ENCODE measurements around the gene TGM3. TPM values are rescaled to one million over a fixed set of nuclear protein-coding genes. Genes with fewer than 3 reads are reported as not detected.

TGM3 gene
- total RNA-seq, 4 donors from 2014 or later = 0.21 TPM; not detected in 3

DNA sequence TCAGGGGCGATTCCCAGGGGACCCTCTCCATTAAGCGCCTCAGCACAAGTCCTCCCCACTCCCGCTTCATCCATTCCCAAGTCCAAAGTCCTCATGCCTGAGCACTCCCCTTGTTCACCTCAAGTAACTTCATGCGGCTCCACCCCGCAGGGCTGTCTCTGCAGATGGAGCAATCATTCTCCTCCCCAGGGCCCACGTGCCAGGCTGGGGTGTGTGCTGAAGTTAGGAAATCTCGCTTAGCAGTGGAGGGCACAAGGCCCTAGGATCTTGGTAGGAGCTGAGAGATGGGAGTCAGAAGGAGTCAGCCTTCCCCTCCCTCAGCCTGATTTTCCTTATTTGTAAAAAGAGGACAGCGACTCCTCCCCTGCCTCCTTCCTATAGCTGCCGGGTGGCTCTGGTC is 3.5 kb downstream of the TGM3 start:
- DNase-seq = no peak
- Histone ChIP-seq H3K27me3 (no peaks in the 10 kb centered on the region), H3K9me3 (no peaks in the 10 kb centered on the region), H3K4me3 (no peak overlapping the region), H3K36me3 (no peaks in the 10 kb centered on the region), H3K27ac (no peak overlapping the region), H3K4me1 (no peaks in the 10 kb centered on the region)
- no peak for TF ChIP-seq POLR2A (IDR thresholded peaks at IDR 0.05)
- TF ChIP-seq, protein P1, sequence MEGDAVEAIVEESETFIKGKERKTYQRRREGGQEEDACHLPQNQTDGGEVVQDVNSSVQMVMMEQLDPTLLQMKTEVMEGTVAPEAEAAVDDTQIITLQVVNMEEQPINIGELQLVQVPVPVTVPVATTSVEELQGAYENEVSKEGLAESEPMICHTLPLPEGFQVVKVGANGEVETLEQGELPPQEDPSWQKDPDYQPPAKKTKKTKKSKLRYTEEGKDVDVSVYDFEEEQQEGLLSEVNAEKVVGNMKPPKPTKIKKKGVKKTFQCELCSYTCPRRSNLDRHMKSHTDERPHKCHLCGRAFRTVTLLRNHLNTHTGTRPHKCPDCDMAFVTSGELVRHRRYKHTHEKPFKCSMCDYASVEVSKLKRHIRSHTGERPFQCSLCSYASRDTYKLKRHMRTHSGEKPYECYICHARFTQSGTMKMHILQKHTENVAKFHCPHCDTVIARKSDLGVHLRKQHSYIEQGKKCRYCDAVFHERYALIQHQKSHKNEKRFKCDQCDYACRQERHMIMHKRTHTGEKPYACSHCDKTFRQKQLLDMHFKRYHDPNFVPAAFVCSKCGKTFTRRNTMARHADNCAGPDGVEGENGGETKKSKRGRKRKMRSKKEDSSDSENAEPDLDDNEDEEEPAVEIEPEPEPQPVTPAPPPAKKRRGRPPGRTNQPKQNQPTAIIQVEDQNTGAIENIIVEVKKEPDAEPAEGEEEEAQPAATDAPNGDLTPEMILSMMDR (IDR thresholded peaks at IDR 0.05) = no peak
- intact Hi-C loops (cut with DNase I; ENCODE audit: low total_unique reads) = no loop called here

DNA sequence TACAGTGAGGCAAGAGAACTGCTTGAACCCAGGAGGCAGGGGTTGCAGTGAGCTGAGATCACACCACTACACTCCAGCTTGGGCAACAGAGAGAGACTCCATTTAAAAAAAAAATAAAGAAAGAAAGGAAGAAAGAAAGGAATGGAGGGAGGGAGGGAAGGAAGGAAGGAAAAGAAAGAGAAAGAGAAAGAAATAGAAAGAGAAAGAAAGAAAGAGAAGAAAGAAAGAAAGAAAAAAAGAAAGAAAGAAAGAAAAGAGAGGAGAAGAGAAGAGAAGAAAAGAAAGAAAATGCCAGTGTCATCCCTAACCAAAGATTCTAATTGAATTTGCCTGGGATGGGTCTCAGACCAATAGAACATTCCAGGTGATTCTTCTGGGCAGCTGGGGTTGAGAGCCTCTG is 4.2 kb downstream of the TGM3 start:
- DNase-seq = no peak
- TF ChIP-seq, protein P1 (IDR thresholded peaks at IDR 0.05) = no peak
- no peak for TF ChIP-seq POLR2A (IDR thresholded peaks at IDR 0.05)
- Histone ChIP-seq H3K27me3 (no peaks in the 10 kb centered on the region), H3K4me1 (no peaks in the 10 kb centered on the region), H3K27ac (no peak overlapping the region), H3K9me3 (no peaks in the 10 kb centered on the region), H3K36me3 (no peaks in the 10 kb centered on the region), H3K4me3 (no peak overlapping the region)
- intact Hi-C loops (cut with DNase I; ENCODE audit: low total_unique reads) = no loop called here

GRCh38 chr20:2300420-2300819 is 4.6 kb downstream of the TGM3 start:
- Histone ChIP-seq H3K36me3 (no peaks in the 10 kb centered on the region), H3K27me3 (no peaks in the 10 kb centered on the region), H3K9me3 (no peaks in the 10 kb centered on the region), H3K4me3 (no peak overlapping the region), H3K4me1 (no peaks in the 10 kb centered on the region), H3K27ac (no peak overlapping the region)
- intact Hi-C loops (cut with DNase I; ENCODE audit: low total_unique reads) = no loop called here
- no peak for TF ChIP-seq POLR2A (IDR thresholded peaks at IDR 0.05)
- TF ChIP-seq, protein P1 (IDR thresholded peaks at IDR 0.05) = no peak
- DNase-seq = no peak

DNA sequence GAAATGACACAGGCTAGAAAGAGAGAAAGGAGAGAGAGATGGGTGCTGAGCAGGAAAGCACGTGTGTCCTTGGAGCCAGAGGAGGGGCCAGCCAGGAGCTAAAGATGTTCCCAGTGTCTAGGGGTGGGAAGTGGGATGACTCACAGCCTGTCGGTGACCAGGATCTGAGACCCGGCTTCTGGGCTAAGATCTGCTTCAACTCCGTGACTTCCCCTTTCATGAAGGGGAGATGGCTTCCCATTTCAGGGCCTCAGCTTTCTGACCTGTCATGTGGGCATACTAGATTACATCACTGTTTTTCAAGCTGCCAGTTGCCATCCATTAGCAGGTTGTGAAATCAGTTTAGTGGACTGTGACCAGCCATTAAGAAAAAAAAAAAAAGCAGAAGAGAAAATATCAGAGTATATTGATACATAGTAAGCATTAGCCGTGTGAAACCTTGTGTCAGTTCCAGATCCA is 5.4 kb downstream of the TGM3 start:
- Histone ChIP-seq H3K36me3 (no peaks in the 10 kb centered on the region), H3K27me3 (no peaks in the 10 kb centered on the region), H3K4me3 (no peak overlapping the region), H3K27ac (no peak overlapping the region), H3K9me3 (no peaks in the 10 kb centered on the region), H3K4me1 (no peaks in the 10 kb centered on the region)
- TF ChIP-seq, protein P1 (IDR thresholded peaks at IDR 0.05) = no peak
- no peak for TF ChIP-seq POLR2A (IDR thresholded peaks at IDR 0.05)
- peak in 1 of 2 donors; percentile 17 for DNase-seq
- intact Hi-C loops (cut with DNase I; ENCODE audit: low total_unique reads) = no loop called here

GRCh38 chr20:2302384-2303060 is 6.7 kb downstream of the TGM3 start:
- Histone ChIP-seq H3K27ac (no peak overlapping the region), H3K36me3 (no peaks in the 10 kb centered on the region), H3K27me3 (no peaks in the 10 kb centered on the region), H3K4me1 (no peaks in the 10 kb centered on the region), H3K4me3 (no peak overlapping the region), H3K9me3 (no peaks in the 10 kb centered on the region)
- intact Hi-C loops (cut with DNase I; ENCODE audit: low total_unique reads) = no loop called here
- no peak for DNase-seq
- TF ChIP-seq, protein P1 (IDR thresholded peaks at IDR 0.05) = no peak
- no peak for TF ChIP-seq POLR2A (IDR thresholded peaks at IDR 0.05)
